NOMO-1 treated with DMSO at 0.1 percent for 48 hours (cell line): ENCODE data around the gene SLC41A2.
"Not testable (repeated sequence)": the region's sequence is repeated elsewhere in the genome, so short reads cannot be mapped to it uniquely, and the experiment has no call there.

Experiments
- DNase-seq: peaks from one replicate; lab custom pipeline; 2025; ENCODE audit not compliant: unreplicated experiment; lab: John Stamatoyannopoulos, UW

Gene SLC41A2

GRCh38 chr12:104964856-104965205 is 6.7 kb upstream of the SLC41A2 start:
- DNase-seq, result no peak

DNA sequence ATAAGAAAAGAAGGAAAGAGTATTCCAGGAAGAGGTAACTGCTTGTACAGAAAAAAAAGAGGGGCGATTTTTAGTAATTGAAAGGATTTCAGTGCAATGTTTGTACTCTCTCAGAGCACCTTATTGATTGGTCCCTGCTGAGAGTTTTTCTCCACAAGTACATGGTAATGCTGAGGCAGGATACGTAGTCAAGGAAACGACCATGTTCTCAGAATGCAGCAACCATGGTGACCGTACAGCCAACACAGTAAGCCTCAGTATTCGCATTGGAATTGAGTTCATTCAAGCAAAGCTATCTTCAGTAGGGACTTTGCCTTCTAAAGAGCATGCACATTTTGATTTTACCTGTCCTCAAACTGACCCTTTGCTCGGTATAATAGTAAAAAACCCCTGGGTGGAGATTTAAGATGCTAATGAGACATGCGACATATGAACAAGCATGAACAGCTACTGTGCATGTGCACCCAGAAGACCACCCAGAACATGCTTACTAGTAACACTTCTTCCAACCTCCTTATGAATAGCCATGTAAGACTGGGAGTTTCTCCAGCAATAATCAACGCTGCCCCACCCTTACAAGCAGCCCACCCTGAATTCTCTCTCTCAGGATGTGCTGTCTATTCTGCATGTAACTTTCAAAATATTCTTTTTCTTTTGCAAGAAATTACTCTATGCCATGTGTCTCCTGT is 6.2 kb upstream of the SLC41A2 start:
- DNase-seq, result no peak

GRCh38 chr12:104963757-104964156 is 5.7 kb upstream of the SLC41A2 start:
- DNase-seq, result no peak

- DNase-seq, result no peak
These were observed 2.4 kb upstream of the SLC41A2 start for GRCh38 chr12:104960464-104960863.

GRCh38 chr12:104959335-104959841 is 1.3 kb upstream of the SLC41A2 start:
- no peak for DNase-seq

GRCh38 chr12:104958805-104959334 is 780 bp upstream of the SLC41A2 start:
- DNase-seq, result no peak

DNA sequence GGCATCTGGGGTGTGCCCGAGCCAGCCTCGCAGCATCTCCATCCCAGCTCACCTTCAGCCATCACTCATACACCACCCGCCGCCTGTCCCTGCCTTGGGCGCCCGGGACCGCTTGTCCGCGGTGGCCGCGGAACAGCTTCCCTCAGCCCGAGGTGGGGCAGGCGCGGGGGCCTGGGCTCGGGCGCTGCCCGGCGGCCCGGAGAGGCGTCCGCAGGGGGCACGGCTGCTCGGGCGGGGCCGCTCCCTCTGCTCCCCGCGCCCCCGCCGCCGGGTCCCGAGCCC is 430 bp downstream of the SLC41A2 start:
- DNase-seq, result no peak

DNA sequence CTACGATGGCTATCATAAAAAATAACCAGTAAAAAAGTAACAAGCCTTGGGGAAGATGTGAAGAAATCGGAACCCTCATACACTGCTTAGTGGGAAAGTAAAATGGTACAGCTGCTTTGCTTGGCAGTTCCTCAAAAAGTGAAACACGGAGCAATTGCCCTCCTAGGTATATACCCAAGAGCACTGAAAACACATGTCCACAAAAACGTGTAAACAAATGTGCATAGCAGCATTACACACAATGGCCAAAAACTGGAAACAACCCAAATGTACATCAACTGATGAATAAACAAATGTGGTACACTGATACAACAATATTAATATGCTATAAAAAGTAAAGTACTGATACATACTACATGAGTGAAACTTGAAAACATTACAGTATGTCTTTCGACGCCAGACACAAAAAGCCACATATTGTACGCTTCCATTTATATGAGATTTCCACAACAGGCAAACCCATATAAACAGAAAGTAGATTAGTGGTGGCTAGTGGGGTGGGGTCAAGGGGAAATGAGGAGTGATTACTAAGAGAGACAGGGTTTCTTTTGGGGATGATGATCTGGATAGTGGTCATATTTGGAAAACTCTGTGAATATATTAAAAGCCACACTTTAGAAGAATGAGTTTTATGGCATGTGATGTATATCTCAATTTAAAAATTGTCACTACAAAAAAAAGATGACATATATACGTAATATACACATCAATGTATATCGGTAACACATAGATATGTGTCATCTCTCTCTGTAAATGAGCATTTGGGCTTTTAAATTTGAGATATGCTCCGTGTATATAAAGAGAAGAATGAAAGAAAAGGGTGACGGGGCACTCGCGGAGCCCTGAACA is 996 bp downstream of the SLC41A2 start:
- DNase-seq, result no peak

- DNase-seq, result no peak
These were observed 2.4 kb downstream of the SLC41A2 start for GRCh38 chr12:104955703-104956102.

DNA sequence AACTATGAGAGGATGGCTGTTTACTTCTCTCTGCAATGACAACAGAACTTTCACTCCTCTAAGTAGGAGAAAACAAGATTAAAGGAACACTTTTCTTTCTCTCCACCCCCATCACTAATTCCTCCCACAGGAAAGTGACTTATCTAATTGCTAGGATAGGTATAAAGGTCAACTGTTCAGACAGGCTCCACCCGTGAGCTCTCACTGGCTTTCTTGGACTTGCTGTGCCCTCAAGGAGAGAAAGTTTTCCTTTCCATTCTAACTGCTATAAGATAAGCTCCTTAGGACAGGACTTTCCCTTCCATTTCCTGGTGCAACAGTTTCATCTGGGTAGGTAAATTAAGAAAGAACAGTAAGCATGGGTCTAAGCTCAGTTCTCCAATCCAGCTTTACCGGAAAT is 4.8 kb downstream of the SLC41A2 start:
- no peak for DNase-seq

DNA sequence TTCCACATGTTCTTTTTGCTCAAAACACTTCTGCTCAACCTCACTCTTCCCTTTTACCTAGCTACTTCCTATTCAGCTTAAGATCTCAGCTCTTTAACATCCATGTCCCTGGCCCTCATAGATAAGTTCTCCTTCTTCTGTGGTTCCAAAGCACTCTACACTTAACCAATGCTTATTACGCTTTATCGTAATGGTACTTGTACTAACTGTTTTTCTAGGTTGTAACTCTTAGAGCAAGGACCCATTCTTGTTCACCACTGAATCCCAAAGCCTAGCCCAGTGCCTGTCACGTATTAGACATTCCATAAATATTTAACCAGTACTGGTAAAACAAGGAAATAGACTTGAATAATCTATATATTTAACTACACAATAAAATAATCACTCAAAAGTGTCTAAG is 5.3 kb downstream of the SLC41A2 start:
- DNase-seq, result peak; percentile 5

DNA sequence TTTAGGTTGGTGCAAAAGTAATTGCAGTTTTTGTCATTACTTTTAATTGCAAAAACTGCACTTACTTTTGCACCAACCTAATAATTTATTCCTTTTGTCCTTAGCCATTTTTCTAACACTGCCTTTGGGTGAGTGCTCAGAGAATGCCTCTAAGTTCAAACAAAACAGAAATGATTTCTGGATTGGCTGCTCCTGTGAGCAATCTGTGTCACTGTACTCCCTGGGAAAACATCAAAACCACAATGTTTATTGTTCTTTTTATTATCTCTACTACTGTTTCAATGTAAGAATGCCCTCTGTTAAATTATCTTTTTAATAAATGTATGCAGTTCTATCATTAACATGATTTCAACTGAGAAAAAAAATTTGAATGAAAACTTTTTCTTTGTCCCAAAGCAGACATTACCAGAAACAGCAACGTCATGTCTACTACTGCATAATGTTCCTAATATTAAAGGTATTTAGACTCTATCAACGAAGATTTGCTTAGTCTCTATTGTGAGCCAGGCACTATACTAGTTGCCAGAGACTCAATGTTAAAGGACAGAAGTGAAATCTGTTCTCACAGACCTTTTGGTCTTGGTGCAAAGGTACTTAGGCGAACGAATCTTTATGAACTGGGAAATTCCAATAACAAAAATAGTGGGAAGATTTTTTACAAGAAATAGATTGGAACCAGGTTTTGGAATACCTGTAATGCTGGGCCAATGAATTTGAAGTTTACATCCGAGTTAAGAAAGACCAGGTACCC is 6.2 kb downstream of the SLC41A2 start:
- no peak for DNase-seq

- DNase-seq, result not testable (repeated sequence)
These were observed 9.4 kb downstream of the SLC41A2 start for GRCh38 chr12:104948716-104949115.

- no peak for DNase-seq
These were observed 13.8 kb downstream of the SLC41A2 start for GRCh38 chr12:104944252-104944651.

GRCh38 chr12:104943401-104943800 is 14.7 kb downstream of the SLC41A2 start:
- DNase-seq, result not testable (repeated sequence)

- no peak for DNase-seq
These were observed 16.0 kb downstream of the SLC41A2 start for GRCh38 chr12:104942075-104942474.

- DNase-seq, result no peak
These were observed 16.6 kb downstream of the SLC41A2 start for GRCh38 chr12:104941454-104941853.

DNA sequence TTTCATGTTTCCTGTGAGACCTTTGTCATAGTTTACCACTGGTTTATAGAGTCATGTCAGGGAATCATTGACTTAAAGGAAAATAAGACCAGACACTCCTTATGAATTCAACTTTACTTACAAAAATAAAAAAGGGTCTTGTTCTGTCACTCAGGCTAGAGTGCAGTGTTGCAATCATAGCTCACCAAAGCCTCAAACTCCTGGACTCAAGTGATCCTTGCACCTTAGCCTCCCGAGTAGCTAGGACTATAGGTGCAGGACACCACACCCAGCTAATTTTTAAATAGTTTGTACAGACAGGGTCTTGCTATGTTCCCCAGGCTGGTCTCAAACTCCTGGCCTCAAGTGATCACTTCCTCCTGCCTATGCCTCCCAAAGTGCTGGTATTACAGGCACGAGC is 19.0 kb downstream of the SLC41A2 start:
- DNase-seq, result no peak

DNA sequence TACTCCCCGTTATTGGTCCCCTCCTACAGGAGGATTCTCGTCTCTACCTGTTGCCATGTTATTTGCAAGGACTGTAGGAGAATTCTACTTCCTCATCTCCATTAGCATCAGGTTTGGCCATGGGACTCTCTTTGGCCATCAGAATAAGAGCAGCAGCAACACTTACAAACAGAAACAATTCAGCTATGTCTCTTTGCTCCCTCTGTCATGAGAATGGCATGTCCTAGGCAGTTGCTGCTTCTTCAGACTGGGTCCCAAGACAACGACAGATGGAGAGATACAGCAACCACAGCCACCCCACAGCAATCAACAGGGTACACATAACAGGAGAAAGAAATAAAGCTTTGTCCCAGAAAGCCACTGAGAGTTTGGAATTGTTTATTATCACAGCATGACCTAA is 19.7 kb downstream of the SLC41A2 start:
- DNase-seq, result no peak

- no peak for DNase-seq
These were observed 22.2 kb downstream of the SLC41A2 start for GRCh38 chr12:104935886-104936285.

DNA sequence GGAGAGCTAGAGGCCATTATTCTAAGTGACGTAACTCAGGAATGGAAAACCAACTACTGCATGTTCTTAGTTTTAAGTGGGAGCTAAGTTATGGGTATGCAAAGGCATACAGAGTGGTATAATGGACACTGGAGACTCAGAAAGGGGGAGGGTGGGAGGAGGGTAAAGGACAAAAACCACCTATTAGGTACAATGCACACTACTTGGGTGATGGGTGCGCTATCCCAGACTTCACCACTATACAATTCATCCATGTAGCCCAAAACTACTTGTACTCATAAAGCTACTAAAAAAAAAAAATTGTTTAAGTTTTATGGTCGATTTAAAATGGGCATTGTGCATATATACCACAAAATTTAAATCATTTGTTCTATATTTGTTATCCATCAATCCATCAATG is 24.3 kb downstream of the SLC41A2 start:
- no peak for DNase-seq

- DNase-seq, result no peak
These were observed 25.0 kb downstream of the SLC41A2 start for GRCh38 chr12:104933128-104933527.
